HepG2 (cell line): ENCODE measurements around the gene SERPINB13. TPM values are rescaled to one million over a fixed set of nuclear protein-coding genes. Genes with fewer than 3 reads are reported as not detected.

Experiments used
- ATAC-seq: fragments of 200-7000 bp; cut with Tn5 transposase; 3 replicates; pipeline ENCODE4 v1.9.1; 2020; ENCODE audit warnings: mild to moderate bottlenecking, moderate library complexity
- BruUV-seq: library from RNA; stranded (reverse); fragments of 400-500 nt; replicated peaks from 2 replicates; lab custom pipeline; 2021; lab: Mats Ljungman, UMichigan
- CTCF ChIA-PET: fragments of 300-600 bp; formaldehyde crosslinking; extraction: SDS; loops from one replicate; lab custom pipeline; 2021; ENCODE audit warnings: low total read pairs, inconsistent platforms, low intra/inter-chr PET ratio; lab: Yijun Ruan, JAX
- POLR2A ChIA-PET: fragments of 350-600 bp; sonication (Branson Sonifier 250); formaldehyde crosslinking; loops from one replicate; lab custom pipeline; 2020; ENCODE audit warnings: antibody characterized with exemption, inconsistent platforms; lab: Yijun Ruan, JAX
- DNase-seq: peaks from one replicate; pipeline ENCODE4 v3.0.0-alpha.2; 2015; ENCODE audit warnings: low spot score
- FAIRE-seq: peaks from 3 replicates; lab custom pipeline; 2011; peaks lifted over from hg19 to GRCh38; lab: Jason Lieb, UNC
- H2AFZ ChIP-seq: one replicate; pipeline ENCODE4 v1.6.1; 2011; ENCODE audit warnings: low read length, inconsistent platforms
- H3K27ac ChIP-seq: fragments of 300-600 bp; 3 replicates; pipeline ENCODE4 v1.8.0; 2011; ENCODE audit warnings: mixed run types, mild to moderate bottlenecking, mixed read lengths, low read length, inconsistent platforms; ENCODE audit not compliant: insufficient read depth; ENCODE audit errors: extremely low read length
- H3K27me3 ChIP-seq, 2 experiments: fragments of 200-600 bp in 1 of 2; 2 replicates in 1 of 2; 3 replicates in 1 of 2; pipeline versions ENCODE4 v1.6.0 to v1.8.0; 2011; ENCODE audit warnings: low read length in 2 of 2, mild to moderate bottlenecking in 2 of 2, moderate library complexity in 2 of 2, inconsistent platforms in 1 of 2; ENCODE audit not compliant: insufficient read depth in 2 of 2, control insufficient read depth in 1 of 2
- H3K36me3 ChIP-seq, 2 experiments: fragments of 200-600 bp in 1 of 2; replicated peaks in 1 of 2; 2 replicates in 1 of 2; 3 replicates in 1 of 2; pipeline versions ENCODE4 v1.5.1 to v1.8.0; 2011; ENCODE audit warnings: low read length in 2 of 2, inconsistent platforms in 1 of 2; ENCODE audit not compliant: insufficient read depth in 2 of 2, control insufficient read depth in 1 of 2
- H3K4me1 ChIP-seq: 2 replicates; pipeline ENCODE4 v1.5.1; 2012; ENCODE audit warnings: low read length, inconsistent platforms; ENCODE audit not compliant: insufficient read depth
- H3K4me2 ChIP-seq: 2 replicates; pipeline ENCODE4 v1.6.0; 2011; ENCODE audit warnings: low read depth, low read length, inconsistent platforms
- H3K4me3 ChIP-seq, 3 experiments: fragments of 200-600 bp in 1 of 3; sonication (generic), shearing (Covaris generic) in 1 of 3; replicated peaks in 1 of 3; 2 replicates each; pipeline ENCODE4 v1.5.1; 2011 to 2016; ENCODE audit warnings: low read length in 3 of 3, inconsistent platforms in 2 of 3, low read depth in 2 of 3, mild to moderate bottlenecking in 2 of 3, control low read depth in 1 of 3, mixed read lengths in 1 of 3; ENCODE audit not compliant: insufficient read depth in 1 of 3
- H3K79me2 ChIP-seq: one replicate; pipeline ENCODE4 v1.6.1; 2011; ENCODE audit warnings: low read length, inconsistent platforms; ENCODE audit not compliant: insufficient read depth
- H3K9ac ChIP-seq: 2 replicates; pipeline ENCODE4 v1.6.0; 2011; ENCODE audit warnings: mild to moderate bottlenecking, low read depth, low read length, inconsistent platforms; ENCODE audit not compliant: insufficient read depth
- H3K9me3 ChIP-seq: 2 replicates; pipeline ENCODE4 v1.5.1; 2012; ENCODE audit warnings: mild to moderate bottlenecking, low read length
- H4K20me1 ChIP-seq: 2 replicates; pipeline ENCODE4 v1.6.0; 2011; ENCODE audit warnings: inconsistent platforms, mild to moderate bottlenecking, low read length, moderate library complexity; ENCODE audit not compliant: insufficient read depth
- BCL3 ChIP-seq: sonication (generic); formaldehyde crosslinking; IDR thresholded peaks from 2 replicates; pipeline ENCODE4 v1.5.1; 2020; ENCODE audit warnings: mild to moderate bottlenecking, missing genetic modification reagents, moderate library complexity
- BRD4 ChIP-seq: sonication (generic); formaldehyde crosslinking; IDR thresholded peaks from 2 replicates; pipeline ENCODE4 v1.4.0; 2020; ENCODE audit warnings: missing genetic modification reagents
- CAMTA2 ChIP-seq: sonication (generic); formaldehyde crosslinking; IDR thresholded peaks from 2 replicates; pipeline ENCODE4 v1.4.0; 2020; ENCODE audit warnings: mild to moderate bottlenecking, missing genetic modification reagents, borderline replicate concordance
- KLF12 ChIP-seq: sonication (generic); formaldehyde crosslinking; IDR thresholded peaks from 2 replicates; pipeline ENCODE4 v1.4.0; 2020; ENCODE audit warnings: missing genetic modification reagents, borderline replicate concordance
- MTA1 ChIP-seq: sonication (generic); formaldehyde crosslinking; IDR thresholded peaks from 2 replicates; pipeline ENCODE4 v1.4.0; 2020; ENCODE audit warnings: missing genetic modification reagents, mild to moderate bottlenecking, borderline replicate concordance
- SP5 ChIP-seq: IDR thresholded peaks from 2 replicates; pipeline ENCODE4 v1.6.1; 2016; ENCODE audit warnings: low read depth, borderline replicate concordance
- SYNCRIP ChIP-seq: fragments of 200-400 bp; formaldehyde crosslinking; IDR thresholded peaks from 2 replicates; pipeline ENCODE4 v1.6.1; 2018; ENCODE audit warnings: mild to moderate bottlenecking, low read depth, low read length; ENCODE audit not compliant: insufficient read depth
- U2AF1 ChIP-seq: fragments of 200-400 bp; formaldehyde crosslinking; optimal IDR thresholded peaks from 2 replicates; pipeline ENCODE3; 2017; ENCODE audit warnings: mild to moderate bottlenecking, low read depth, low read length
- ZFAT ChIP-seq: sonication (generic); formaldehyde crosslinking; conservative IDR thresholded peaks from 2 replicates; pipeline ENCODE4 v1.8.1; 2023; ENCODE audit warnings: missing genetic modification reagents, inconsistent platforms
- ZNF124 ChIP-seq: sonication (generic); formaldehyde crosslinking; IDR thresholded peaks from 2 replicates; pipeline ENCODE4 v1.4.0; 2020; ENCODE audit warnings: missing genetic modification reagents
- ZNF282 ChIP-seq: fragments of 450-650 bp; IDR thresholded peaks from 2 replicates; pipeline ENCODE4 v1.6.1; 2018; ENCODE audit not compliant: partially characterized antibody
- ZNF333 ChIP-seq: sonication (generic); formaldehyde crosslinking; IDR thresholded peaks from 2 replicates; pipeline ENCODE4 v1.4.0; 2020; ENCODE audit warnings: mild to moderate bottlenecking, missing genetic modification reagents, borderline replicate concordance
- ZNF639 ChIP-seq: conservative IDR thresholded peaks from 2 replicates; pipeline ENCODE4 v1.6.1; 2018; ENCODE audit warnings: missing genetic modification reagents
- ZNF749 ChIP-seq: sonication (generic); formaldehyde crosslinking; IDR thresholded peaks from 2 replicates; pipeline ENCODE4 v1.8.0; 2022; ENCODE audit warnings: mild to moderate bottlenecking, missing genetic modification reagents, moderate library complexity, borderline replicate concordance
- ZNF792 ChIP-seq: IDR thresholded peaks from 2 replicates; pipeline ENCODE4 v1.6.1; 2016
- WGBS: methylation state at CpG from one replicate; pipeline ENCODE4 v1.1.6; 2017; ENCODE audit warnings: low lambda C conversion rate; 5-methylcytosine and 5-hydroxymethylcytosine counted together
- in situ Hi-C: cut with HindIII; loops from 2 replicates; pipeline ENCODE4 v1.10.0; 2017; ENCODE audit warnings: low pct_unique_long_range_greater_than_20kb; ENCODE audit not compliant: extremely low pct_ligation_motif_present
- intact Hi-C: fragments of 100-400 bp; cut with micrococcal nuclease; formaldehyde crosslinking; loops from one replicate; pipeline ENCODE4 v1.10.0; 2022; ENCODE audit not compliant: unreplicated experiment
- polyA plus RNA-seq, 8 experiments: library from polyadenylated mRNA; depleted of rRNA in 3 of 8; stranded (reverse) in 7 of 8; unstranded in 1 of 8; fragments of >200 nt; fragmentation: Illumina TruSeq in 4 of 8; extraction: Trizol in 4 of 8; gene quantifications; 2 replicates each; pipeline versions ENCODE4 v1.2.1 to v1.2.3, GENCODE V29; 2011 to 2016; ENCODE audit warnings: low read depth in 4 of 8, missing spikeins in 1 of 8, mixed read lengths in 1 of 8; ENCODE audit not compliant: insufficient read depth in 1 of 8
- total RNA-seq, 5 experiments: library from RNA; depleted of rRNA; stranded (reverse); fragments of >200 nt; fragmentation: Illumina TruSeq; extraction: Trizol; gene quantifications; 2 replicates each; pipeline ENCODE4 v1.2.3, GENCODE V29; 2016; ENCODE audit warnings: low read depth in 1 of 5
- TF ChIP-seq, protein P1 (sequence below): sonication (generic); formaldehyde crosslinking; conservative IDR thresholded peaks from 2 replicates; pipeline ENCODE4 v1.8.1; 2023; ENCODE audit warnings: missing genetic modification reagents
- TF ChIP-seq, protein P2 (sequence below): sonication (generic); formaldehyde crosslinking; IDR thresholded peaks from 2 replicates; pipeline ENCODE4 v1.4.0; 2020; ENCODE audit warnings: missing genetic modification reagents

SERPINB13 gene
- total and polyA plus RNA-seq, 2 of the 13 experiments (the other 11 are each of a cell fraction or from before 2014, with no cell fraction given), result not detected

DNA sequence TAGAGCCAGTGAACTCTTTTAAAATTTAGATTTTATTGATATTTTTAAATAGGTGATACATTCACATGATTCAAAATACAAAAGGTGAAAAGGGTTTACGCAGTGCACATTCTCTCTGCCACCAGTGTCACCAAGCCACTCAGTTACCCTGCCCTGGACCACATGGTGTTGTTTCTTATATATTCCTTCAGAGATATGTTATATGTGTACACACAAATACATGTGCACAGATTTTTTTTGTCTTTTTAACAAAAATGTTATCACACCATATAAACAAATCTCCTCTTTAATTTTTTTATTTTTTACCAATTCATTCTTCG, 30.7 kb downstream of the SERPINB13 start (continued):
- TF ChIP-seq, protein P1, sequence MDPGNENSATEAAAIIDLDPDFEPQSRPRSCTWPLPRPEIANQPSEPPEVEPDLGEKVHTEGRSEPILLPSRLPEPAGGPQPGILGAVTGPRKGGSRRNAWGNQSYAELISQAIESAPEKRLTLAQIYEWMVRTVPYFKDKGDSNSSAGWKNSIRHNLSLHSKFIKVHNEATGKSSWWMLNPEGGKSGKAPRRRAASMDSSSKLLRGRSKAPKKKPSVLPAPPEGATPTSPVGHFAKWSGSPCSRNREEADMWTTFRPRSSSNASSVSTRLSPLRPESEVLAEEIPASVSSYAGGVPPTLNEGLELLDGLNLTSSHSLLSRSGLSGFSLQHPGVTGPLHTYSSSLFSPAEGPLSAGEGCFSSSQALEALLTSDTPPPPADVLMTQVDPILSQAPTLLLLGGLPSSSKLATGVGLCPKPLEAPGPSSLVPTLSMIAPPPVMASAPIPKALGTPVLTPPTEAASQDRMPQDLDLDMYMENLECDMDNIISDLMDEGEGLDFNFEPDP (CRISPR knock-in tag), result no peak

DNA sequence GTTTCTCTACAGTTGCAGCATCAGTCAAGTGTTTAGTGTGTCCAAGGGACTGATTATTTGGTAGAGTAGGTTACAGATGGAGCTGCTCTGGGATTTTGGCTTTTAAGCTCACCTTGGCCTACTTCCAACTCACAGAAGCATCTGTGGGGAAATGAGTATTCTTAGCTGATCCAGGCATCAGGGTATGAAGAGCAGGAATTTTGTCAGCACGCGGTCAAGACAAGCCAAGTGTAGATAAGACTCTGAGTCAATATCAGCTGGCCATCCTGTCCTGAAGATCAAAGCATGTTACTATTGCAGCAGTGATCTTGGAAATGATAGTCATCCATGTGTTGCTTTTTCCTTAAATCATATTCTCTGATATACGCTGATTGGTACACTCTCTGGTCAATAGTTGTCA, 32.5 kb downstream of the SERPINB13 start:
- TF ChIP-seq U2AF1 (no peak), SP5 (CRISPR knock-in tag) (no peak), KLF12 (CRISPR knock-in tag) (no peak), ZNF749 (CRISPR knock-in tag) (no peak), ZNF282 (no peak), ZNF333 (no peak), ZNF792 (CRISPR knock-in tag) (no peak), CAMTA2 (CRISPR knock-in tag) (no peak), SYNCRIP (no peak), BRD4 (no peak), MTA1 (CRISPR knock-in tag) (no peak), ZNF639 (CRISPR knock-in tag) (no peak), ZFAT (CRISPR knock-in tag) (no peak), BCL3 (CRISPR knock-in tag) (no peak), ZNF124 (CRISPR knock-in tag) (no peak)
- TF ChIP-seq, protein P2, sequence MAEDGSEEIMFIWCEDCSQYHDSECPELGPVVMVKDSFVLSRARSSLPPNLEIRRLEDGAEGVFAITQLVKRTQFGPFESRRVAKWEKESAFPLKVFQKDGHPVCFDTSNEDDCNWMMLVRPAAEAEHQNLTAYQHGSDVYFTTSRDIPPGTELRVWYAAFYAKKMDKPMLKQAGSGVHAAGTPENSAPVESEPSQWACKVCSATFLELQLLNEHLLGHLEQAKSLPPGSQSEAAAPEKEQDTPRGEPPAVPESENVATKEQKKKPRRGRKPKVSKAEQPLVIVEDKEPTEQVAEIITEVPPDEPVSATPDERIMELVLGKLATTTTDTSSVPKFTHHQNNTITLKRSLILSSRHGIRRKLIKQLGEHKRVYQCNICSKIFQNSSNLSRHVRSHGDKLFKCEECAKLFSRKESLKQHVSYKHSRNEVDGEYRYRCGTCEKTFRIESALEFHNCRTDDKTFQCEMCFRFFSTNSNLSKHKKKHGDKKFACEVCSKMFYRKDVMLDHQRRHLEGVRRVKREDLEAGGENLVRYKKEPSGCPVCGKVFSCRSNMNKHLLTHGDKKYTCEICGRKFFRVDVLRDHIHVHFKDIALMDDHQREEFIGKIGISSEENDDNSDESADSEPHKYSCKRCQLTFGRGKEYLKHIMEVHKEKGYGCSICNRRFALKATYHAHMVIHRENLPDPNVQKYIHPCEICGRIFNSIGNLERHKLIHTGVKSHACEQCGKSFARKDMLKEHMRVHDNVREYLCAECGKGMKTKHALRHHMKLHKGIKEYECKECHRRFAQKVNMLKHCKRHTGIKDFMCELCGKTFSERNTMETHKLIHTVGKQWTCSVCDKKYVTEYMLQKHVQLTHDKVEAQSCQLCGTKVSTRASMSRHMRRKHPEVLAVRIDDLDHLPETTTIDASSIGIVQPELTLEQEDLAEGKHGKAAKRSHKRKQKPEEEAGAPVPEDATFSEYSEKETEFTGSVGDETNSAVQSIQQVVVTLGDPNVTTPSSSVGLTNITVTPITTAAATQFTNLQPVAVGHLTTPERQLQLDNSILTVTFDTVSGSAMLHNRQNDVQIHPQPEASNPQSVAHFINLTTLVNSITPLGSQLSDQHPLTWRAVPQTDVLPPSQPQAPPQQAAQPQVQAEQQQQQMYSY, result no peak
- no peaks in the 10 kb centered on the region for H3K27me3 ChIP-seq

More for the DNA sequence above, 32.5 kb downstream of the SERPINB13 start:
- ChIA-PET POLR2A (no interaction called here), CTCF (no interaction called here)
- DNase-seq (no peak), FAIRE-seq (no peak), ATAC-seq (no peak)
- BruUV-seq, result no TSS peak
- Histone ChIP-seq H3K9me3 (peaks cover 16% of the 10 kb centered on the region), H3K9ac (no peak overlapping the region), H3K36me3 (no peaks in the 10 kb centered on the region), H3K4me1 (no peaks in the 10 kb centered on the region), H4K20me1 (no peaks in the 10 kb centered on the region), H3K4me2 (no peak overlapping the region), H3K27ac (no peak overlapping the region), H3K79me2 (no peaks in the 10 kb centered on the region), H3K4me3 (no peak overlapping the region), H2AFZ (no peak overlapping the region)
- WGBS, result 6% methylated on average over 3 of the region's 3 CpGs
- intact Hi-C loops (no loop called here), in situ Hi-C loops (no loop called here)
